Motor neuron (in vitro differentiated cells): ENCODE results near the gene RYR3. TPM values are rescaled to one million over a fixed set of nuclear protein-coding genes. Genes with fewer than 3 reads are reported as not detected.
"Not testable (repeated sequence)": the region's sequence is repeated elsewhere in the genome, so short reads cannot be mapped to it uniquely, and the experiment has no call there.

ENCODE experiments used
- ATAC-seq, 8 experiments: fragments of 200-7000 bp; cut with Tn5 transposase; replicated peaks in 6 of 8; 2 replicates each; pipeline ENCODE4 v1.8.0; 2021; ENCODE audit warnings: mild to moderate bottlenecking in 8 of 8, moderate library complexity in 8 of 8
- H3K27ac ChIP-seq, 2 donors: fragments of 250-450 bp; sonication (Bioruptor Pico); 2 replicates each; pipeline ENCODE4 v1.9.0; 2021; ENCODE audit warnings: antibody characterized with exemption in 2 of 2, mild to moderate bottlenecking in 2 of 2, moderate library complexity in 1 of 2
- H3K4me1 ChIP-seq, 2 donors: fragments of 250-450 bp; sonication (Bioruptor Pico); replicated peaks in 1 of 2; 2 replicates each; pipeline ENCODE4 v1.6.1; 2021; ENCODE audit warnings: antibody characterized with exemption in 2 of 2, mild to moderate bottlenecking in 2 of 2, moderate library complexity in 1 of 2
- H3K4me3 ChIP-seq, 5 donors: fragments of 250-450 bp; sonication (Bioruptor Pico); 2 replicates each; pipeline ENCODE4 v1.9.0; 2021; ENCODE audit warnings: antibody characterized with exemption in 5 of 5, mild to moderate bottlenecking in 5 of 5, moderate library complexity in 4 of 5
- WGBS, 10 experiments: fragments of 450-650 bp; shearing (Covaris generic); methylation state at CpG; one replicate each; pipeline ENCODE4 v1.0.0; 2022; 5-methylcytosine and 5-hydroxymethylcytosine counted together
- in situ Hi-C, 9 experiments: fragments of 400-800 bp; cut with MboI; loops; one replicate each; pipeline ENCODE4 v1.15.0; 2021; ENCODE audit warnings: low sequenced_read_pairs in 9 of 9, low pct_unique_long_range_greater_than_20kb in 2 of 9; ENCODE audit not compliant: unreplicated experiment in 9 of 9
- total RNA-seq, 8 experiments: library from RNA; unstranded; fragments of 300-600 nt; gene quantifications; 2 replicates each; pipeline versions ENCODE4 v1.2.3 to v1.2.4, GENCODE V29; 2022

RYR3 gene
- total RNA-seq, 8 experiments from 2014 or later: 0.51 to 5.8 (median 2.2) TPM

DNA sequence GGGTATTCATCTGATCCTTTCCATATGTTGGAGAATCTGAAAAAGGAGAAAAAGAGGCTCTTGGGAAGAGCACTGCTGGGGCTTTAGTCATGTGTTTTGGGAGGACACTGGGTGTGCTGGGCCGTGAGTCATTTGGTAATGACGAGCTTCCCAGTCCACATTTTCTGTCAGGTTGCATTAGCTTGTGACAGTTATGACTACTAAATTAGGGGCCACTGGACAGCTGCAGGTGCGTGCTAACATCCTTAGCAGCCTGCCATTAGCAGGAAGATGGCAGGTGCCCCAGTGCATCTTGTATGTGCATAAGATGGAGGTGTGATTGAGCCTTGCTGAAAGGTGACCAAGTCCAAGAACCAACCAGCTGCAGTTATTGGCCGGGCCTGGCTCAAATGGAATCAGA, 242.4 kb downstream of the RYR3 start:
- 10 to 100% (median 83%) methylated on average over 1 to 4 of the region's 4 CpGs; no CpG with 5 or more reads in 4 of the 10 experiments for WGBS, 10 experiments
- H3K4me1 ChIP-seq: no peaks in the 10 kb centered on the region
- H3K27ac ChIP-seq: no peak overlapping the region
- H3K4me3 ChIP-seq: no peak overlapping the region
- ATAC-seq: peak in 1 of 8 experiments; percentile 23
- in situ Hi-C loops: no loop called here

GRCh38 chr15:33559207-33559890, 248.6 kb downstream of the RYR3 start:
- in situ Hi-C loops: no loop called here
- Histone ChIP-seq H3K4me1 (peaks cover 0 to 25% of the 10 kb centered on the region in 2 donors), H3K4me3 (no peak overlapping the region), H3K27ac (no peak overlapping the region)
- peak in 1 of 8 experiments; percentile 12 for ATAC-seq
- 0 to 60% (median 17%) methylated on average over 1 to 2 of the region's 3 CpGs; no CpG with 5 or more reads in 2 of the 10 experiments for WGBS, 10 experiments

- H3K27ac ChIP-seq: no peak overlapping the region
- H3K4me1 ChIP-seq: peaks cover 0 to 25% of the 10 kb centered on the region in 2 donors
- WGBS, 10 experiments: 0 to 86% (median 64%) methylated on average over 2 to 3 of the region's 3 CpGs; no CpG with 5 or more reads in 3 of the 10 experiments
- H3K4me3 ChIP-seq: no peak overlapping the region
- in situ Hi-C loops: no loop called here
- no peak for ATAC-seq
These were observed 250.6 kb downstream of the RYR3 start for GRCh38 chr15:33561407-33561806.

GRCh38 chr15:33561967-33562366, 251.2 kb downstream of the RYR3 start:
- H3K4me1 ChIP-seq: peaks cover 0 to 25% of the 10 kb centered on the region in 2 donors
- no peak overlapping the region for H3K27ac ChIP-seq
- H3K4me3 ChIP-seq: no peak overlapping the region
- peak in 2 of 8 experiments; percentile 32 to 70 for ATAC-seq
- in situ Hi-C loops: no loop called here
- WGBS, 10 experiments: 29 to 85% (median 74%) methylated on average over 1 to 5 of the region's 5 CpGs; no CpG with 5 or more reads in 3 of the 10 experiments

DNA sequence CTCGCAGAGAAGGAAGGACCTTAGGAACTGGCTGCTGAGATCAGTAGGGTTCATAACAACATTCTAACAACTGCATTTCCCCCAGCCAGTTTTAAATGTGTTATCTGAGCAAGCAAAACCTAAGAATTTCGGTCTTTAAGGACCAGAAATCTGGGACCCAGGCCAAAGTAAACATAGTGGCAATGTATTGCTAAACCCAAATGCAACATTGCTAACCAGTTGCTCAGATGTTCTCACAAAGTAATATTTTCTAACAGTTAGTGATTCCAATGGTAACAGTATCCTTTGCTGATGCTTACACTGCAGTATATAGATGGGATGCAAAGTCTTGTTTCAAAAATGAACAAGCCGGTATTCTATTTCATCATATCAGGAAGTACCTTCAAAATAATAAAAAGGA, 254.3 kb downstream of the RYR3 start:
- Histone ChIP-seq H3K4me3 (no peak overlapping the region), H3K4me1 (peaks cover 0 to 21% of the 10 kb centered on the region in 2 donors), H3K27ac (no peak overlapping the region)
- no peak for ATAC-seq
- 3 to 100% (median 67%) methylated on average over 1 to 3 of the region's 3 CpGs; no CpG with 5 or more reads in 1 of the 10 experiments for WGBS, 10 experiments
- in situ Hi-C loops: no loop called here

GRCh38 chr15:33567652-33568051, 256.9 kb downstream of the RYR3 start:
- ATAC-seq: no peak
- H3K27ac ChIP-seq: no peak overlapping the region
- no peak overlapping the region for H3K4me3 ChIP-seq
- peaks cover 0 to 3% of the 10 kb centered on the region in 2 donors for H3K4me1 ChIP-seq
- in situ Hi-C loops: no loop called here

- H3K4me1 ChIP-seq: peaks cover 0 to 3% of the 10 kb centered on the region in 2 donors
- no peak for ATAC-seq
- in situ Hi-C loops: no loop called here
These were observed 258.3 kb downstream of the RYR3 start for GRCh38 chr15:33569036-33569435.

DNA sequence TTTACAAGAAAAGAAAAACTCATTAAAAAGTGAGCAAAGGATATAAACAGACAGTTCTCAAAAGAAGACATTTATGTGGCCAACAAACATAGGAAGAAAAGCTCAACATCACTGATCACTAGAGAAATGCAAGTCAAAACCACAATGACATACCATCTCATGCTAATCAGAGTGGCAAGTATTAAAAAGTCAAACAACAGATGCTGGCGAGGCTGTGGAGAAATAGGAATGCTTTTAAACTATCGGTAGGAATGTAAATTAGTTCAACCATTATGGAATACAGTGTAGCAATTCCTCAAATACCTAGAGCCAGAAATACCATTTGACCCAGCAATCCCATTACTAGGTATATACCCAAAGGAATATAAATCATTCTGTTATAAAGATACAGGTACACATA, 267.1 kb downstream of the RYR3 start:
- in situ Hi-C loops, ATAC-seq, H3K4me3 ChIP-seq, H3K27ac ChIP-seq, H3K4me1 ChIP-seq: not testable (repeated sequence)
- WGBS, 10 experiments: 0 to 80% (median 42%) methylated on average over 1 to 2 of the region's 2 CpGs; no CpG with 5 or more reads in 3 of the 10 experiments

More at GRCh38 chr15:33569036-33569435, 258.3 kb downstream of the RYR3 start:
- Histone ChIP-seq H3K4me3 (no peak overlapping the region), H3K27ac (no peak overlapping the region)
- 0 to 100% (median 73%) methylated on average over 1 of the region's 1 CpG for WGBS, 10 experiments

- WGBS, 10 experiments: 0 to 100% (median 10%) methylated on average over 1 to 2 of the region's 2 CpGs; no CpG with 5 or more reads in 5 of the 10 experiments
- Histone ChIP-seq H3K27ac (no peak overlapping the region), H3K4me1 (no peaks in the 10 kb centered on the region), H3K4me3 (no peak overlapping the region)
- in situ Hi-C loops: loop anchor here in 1 of 9 experiments (10.0 kb wide), 1 partner anchor 64 kb away; no protein-coding TSS in a partner anchor
- no peak for ATAC-seq
These were observed 269.8 kb downstream of the RYR3 start for GRCh38 chr15:33580526-33580925.

GRCh38 chr15:33581032-33581431, 270.3 kb downstream of the RYR3 start:
- no peak overlapping the region for H3K27ac ChIP-seq
- no peaks in the 10 kb centered on the region for H3K4me1 ChIP-seq
- WGBS, 10 experiments: 0 to 54% (median 37%) methylated on average over 1 to 3 of the region's 3 CpGs; no CpG with 5 or more reads in 4 of the 10 experiments
- peak in 7 of 8 experiments; percentile 40 to 84 (median 80) for ATAC-seq
- in situ Hi-C loops: loop anchor here in 1 of 9 experiments (10.0 kb wide), 1 partner anchor 64 kb away; no protein-coding TSS in a partner anchor
- H3K4me3 ChIP-seq: no peak overlapping the region

GRCh38 chr15:33584797-33585196, 274.0 kb downstream of the RYR3 start:
- in situ Hi-C loops: loop anchor here in 1 of 9 experiments (10.0 kb wide), 1 partner anchor 60 kb away; no protein-coding TSS in a partner anchor
- WGBS, 10 experiments: 0 to 82% (median 39%) methylated on average over 1 to 6 of the region's 8 CpGs; no CpG with 5 or more reads in 2 of the 10 experiments
- Histone ChIP-seq H3K4me3 (no peak overlapping the region), H3K27ac (no peak overlapping the region), H3K4me1 (peaks cover 0 to 5% of the 10 kb centered on the region in 2 donors)
- ATAC-seq: peak in 4 of 8 experiments; percentile 49 to 94 (median 81)

GRCh38 chr15:33586786-33587697, 276.3 kb downstream of the RYR3 start:
- no peak for ATAC-seq
- in situ Hi-C loops: loop anchor here in 1 of 9 experiments (10.0 kb wide), 1 partner anchor 58 kb away; no protein-coding TSS in a partner anchor
- WGBS, 10 experiments: 7 to 95% (median 73%) methylated on average over 3 to 13 of the region's 17 CpGs
- Histone ChIP-seq H3K4me3 (no peak overlapping the region), H3K27ac (no peak overlapping the region), H3K4me1 (peaks cover 4 to 5% of the 10 kb centered on the region in 2 donors)
